GM12878 (cell line): ENCODE measurements around the gene GGTA1.
"Not testable (repeated sequence)": the region's sequence is repeated elsewhere in the genome, so short reads cannot be mapped to it uniquely, and the experiment has no call there.

ENCODE experiments used
- CBX3 ChIP-seq: fragments of 200-600 bp; sonication (generic); IDR thresholded peaks from 2 replicates; pipeline ENCODE4 v1.6.1; 2016; ENCODE audit warnings: low read depth, borderline replicate concordance
- ESRRA ChIP-seq: IDR thresholded peaks from 2 replicates; pipeline ENCODE4 v1.6.1; 2012; ENCODE audit warnings: mild to moderate bottlenecking, low read length, improper control_type of control experiment
- EZH2 ChIP-seq: IDR thresholded peaks from 2 replicates; pipeline ENCODE4 v1.6.1; 2012; ENCODE audit warnings: low read depth, mild to moderate bottlenecking, control low read depth, inconsistent platforms, low read length, borderline replicate concordance; ENCODE audit not compliant: control insufficient read depth
- GABPA ChIP-seq: IDR thresholded peaks from 2 replicates; pipeline ENCODE4 v1.6.1; 2014; ENCODE audit warnings: antibody characterized with exemption, low read depth, mild to moderate bottlenecking, inconsistent platforms
- HDAC6 ChIP-seq: fragments of 200-600 bp; sonication (generic); IDR thresholded peaks from one replicate; pipeline ENCODE4 v1.8.0; 2017; ENCODE audit warnings: antibody characterized with exemption; ENCODE audit not compliant: unreplicated experiment
- NFYB ChIP-seq: IDR thresholded peaks from 2 replicates; pipeline ENCODE4 v1.6.1; 2011; ENCODE audit warnings: low read depth, mild to moderate bottlenecking, low read length, improper control_type of control experiment, moderate library complexity; ENCODE audit not compliant: insufficient read depth
- SIN3A ChIP-seq: IDR thresholded peaks from 2 replicates; pipeline ENCODE4 v1.6.1; 2012; ENCODE audit warnings: low read depth, low read length, improper control_type of control experiment
- TF ChIP-seq, protein P1 (sequence below), 3 experiments: IDR thresholded peaks in 2 of 3; conservative IDR thresholded peaks in 1 of 3; 2 replicates each; pipeline ENCODE4 v1.5.1; 2011; ENCODE audit warnings: low read depth in 3 of 3, low read length in 3 of 3, mild to moderate bottlenecking in 3 of 3, control low read depth in 2 of 3, moderate library complexity in 2 of 3, inconsistent platforms in 1 of 3, mixed read lengths in 1 of 3; ENCODE audit not compliant: control insufficient read depth in 2 of 3, insufficient read depth in 1 of 3; ENCODE audit errors: extremely low read depth in 1 of 3
- TF ChIP-seq, protein P2 (sequence below): fragments of 450-650 bp; conservative IDR thresholded peaks from 2 replicates; pipeline ENCODE4 v1.6.1; 2017; ENCODE audit warnings: mild to moderate bottlenecking, moderate library complexity
- TF ChIP-seq, protein P3 (sequence below): IDR thresholded peaks from 2 replicates; pipeline ENCODE4 v1.6.1; 2011; ENCODE audit warnings: low read depth, mild to moderate bottlenecking, low read length, moderate library complexity, borderline replicate concordance; ENCODE audit errors: extremely low read depth

DNA sequence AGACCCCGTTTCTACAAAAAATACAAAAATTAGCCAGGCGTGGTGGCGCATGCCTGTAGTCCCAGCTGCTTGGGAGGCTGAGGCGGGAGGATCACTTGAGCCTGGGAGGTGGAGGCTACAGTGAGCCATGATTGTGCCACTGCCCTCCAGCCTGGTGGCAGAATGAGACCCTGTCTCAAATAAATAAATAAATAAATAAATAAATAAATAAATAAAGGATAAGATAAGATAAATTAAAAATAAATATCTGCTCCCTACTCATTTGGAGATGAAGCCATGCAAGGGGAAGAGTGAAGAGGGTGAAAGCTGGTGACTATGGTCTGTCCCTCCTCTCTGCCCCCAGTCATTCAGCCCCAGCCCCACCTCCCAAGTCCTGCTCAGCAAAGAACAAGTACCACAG is 41.2 kb downstream of the GGTA1 start:
- not testable (repeated sequence) for TF ChIP-seq GABPA, HDAC6, EZH2, SIN3A, ESRRA, NFYB, CBX3
- TF ChIP-seq, protein P1, sequence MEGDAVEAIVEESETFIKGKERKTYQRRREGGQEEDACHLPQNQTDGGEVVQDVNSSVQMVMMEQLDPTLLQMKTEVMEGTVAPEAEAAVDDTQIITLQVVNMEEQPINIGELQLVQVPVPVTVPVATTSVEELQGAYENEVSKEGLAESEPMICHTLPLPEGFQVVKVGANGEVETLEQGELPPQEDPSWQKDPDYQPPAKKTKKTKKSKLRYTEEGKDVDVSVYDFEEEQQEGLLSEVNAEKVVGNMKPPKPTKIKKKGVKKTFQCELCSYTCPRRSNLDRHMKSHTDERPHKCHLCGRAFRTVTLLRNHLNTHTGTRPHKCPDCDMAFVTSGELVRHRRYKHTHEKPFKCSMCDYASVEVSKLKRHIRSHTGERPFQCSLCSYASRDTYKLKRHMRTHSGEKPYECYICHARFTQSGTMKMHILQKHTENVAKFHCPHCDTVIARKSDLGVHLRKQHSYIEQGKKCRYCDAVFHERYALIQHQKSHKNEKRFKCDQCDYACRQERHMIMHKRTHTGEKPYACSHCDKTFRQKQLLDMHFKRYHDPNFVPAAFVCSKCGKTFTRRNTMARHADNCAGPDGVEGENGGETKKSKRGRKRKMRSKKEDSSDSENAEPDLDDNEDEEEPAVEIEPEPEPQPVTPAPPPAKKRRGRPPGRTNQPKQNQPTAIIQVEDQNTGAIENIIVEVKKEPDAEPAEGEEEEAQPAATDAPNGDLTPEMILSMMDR (IDR thresholded peaks at IDR 0.05 in 2 of 3, conservative IDR thresholded peaks at IDR 0.05 in 1 of 3; ENCODE audit: control insufficient read depth in 2 of 3, extremely low read depth in 1 of 3, insufficient read depth in 1 of 3, low read depth in 3 of 3, low read length in 3 of 3) = not testable (repeated sequence)
- TF ChIP-seq, protein P2, sequence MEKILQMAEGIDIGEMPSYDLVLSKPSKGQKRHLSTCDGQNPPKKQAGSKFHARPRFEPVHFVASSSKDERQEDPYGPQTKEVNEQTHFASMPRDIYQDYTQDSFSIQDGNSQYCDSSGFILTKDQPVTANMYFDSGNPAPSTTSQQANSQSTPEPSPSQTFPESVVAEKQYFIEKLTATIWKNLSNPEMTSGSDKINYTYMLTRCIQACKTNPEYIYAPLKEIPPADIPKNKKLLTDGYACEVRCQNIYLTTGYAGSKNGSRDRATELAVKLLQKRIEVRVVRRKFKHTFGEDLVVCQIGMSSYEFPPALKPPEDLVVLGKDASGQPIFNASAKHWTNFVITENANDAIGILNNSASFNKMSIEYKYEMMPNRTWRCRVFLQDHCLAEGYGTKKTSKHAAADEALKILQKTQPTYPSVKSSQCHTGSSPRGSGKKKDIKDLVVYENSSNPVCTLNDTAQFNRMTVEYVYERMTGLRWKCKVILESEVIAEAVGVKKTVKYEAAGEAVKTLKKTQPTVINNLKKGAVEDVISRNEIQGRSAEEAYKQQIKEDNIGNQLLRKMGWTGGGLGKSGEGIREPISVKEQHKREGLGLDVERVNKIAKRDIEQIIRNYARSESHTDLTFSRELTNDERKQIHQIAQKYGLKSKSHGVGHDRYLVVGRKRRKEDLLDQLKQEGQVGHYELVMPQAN = not testable (repeated sequence)
- TF ChIP-seq, protein P3, sequence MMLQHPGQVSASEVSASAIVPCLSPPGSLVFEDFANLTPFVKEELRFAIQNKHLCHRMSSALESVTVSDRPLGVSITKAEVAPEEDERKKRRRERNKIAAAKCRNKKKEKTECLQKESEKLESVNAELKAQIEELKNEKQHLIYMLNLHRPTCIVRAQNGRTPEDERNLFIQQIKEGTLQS = not testable (repeated sequence)
